ENCODE results near the gene CORO6. TPM values are rescaled to one million over a fixed set of nuclear protein-coding genes. Genes with fewer than 3 reads are reported as not detected.

CORO6 gene
- polyA plus RNA-seq, 1 donor from 2014 or later = 4.3 TPM

GRCh38 chr17:29567554-29568330 is 55.0 kb downstream of the CORO6 start:
- Histone ChIP-seq H3K27me3 (ENCODE audit: insufficient read depth, low read depth, low read length) (peaks cover 44% of the 10 kb centered on the region), H3K9me2 (ENCODE audit: insufficient read depth, low read length) (no peaks in the 10 kb centered on the region), H3K9ac (ENCODE audit: low read length) (peak overlapping the region; percentile 34)

GRCh38 chr17:29567304-29567553 is 55.5 kb downstream of the CORO6 start:
- H3K4me3 ChIP-seq (ENCODE audit: low read length) = peak overlapping the region; percentile 84
- no peaks in the 10 kb centered on the region for H3K9me2 ChIP-seq (ENCODE audit: insufficient read depth, low read length)
- H4K20me1 ChIP-seq (ENCODE audit: insufficient read depth) = no peaks in the 10 kb centered on the region
- H3K9ac ChIP-seq (ENCODE audit: low read length) = no peak overlapping the region
- H3K36me3 ChIP-seq (ENCODE audit: insufficient read depth, low read length) = no peaks in the 10 kb centered on the region
- H3K27me3 ChIP-seq (ENCODE audit: insufficient read depth, low read depth, low read length) = peaks cover 44% of the 10 kb centered on the region
- no peaks in the 10 kb centered on the region for H3K79me2 ChIP-seq (replicated peaks; ENCODE audit: insufficient read depth, low read length)
- no peak overlapping the region for H3K27ac ChIP-seq (ENCODE audit: low read length)
- TF ChIP-seq EZH2 (IDR thresholded peaks at IDR 0.05; ENCODE audit: borderline replicate concordance, insufficient read depth, low read length, poor library complexity, severe bottlenecking) (no peak), POLR2AphosphoS5 (IDR thresholded peaks at IDR 0.05) (no peak), SMC3 (conservative IDR thresholded peaks at IDR 0.05; ENCODE audit: poor library complexity) (no peak), RAD21 (conservative IDR thresholded peaks at IDR 0.05) (no peak), REST (IDR thresholded peaks at IDR 0.05; ENCODE audit: borderline replicate concordance) (no peak), MXI1 (conservative IDR thresholded peaks at IDR 0.05; ENCODE audit: poor library complexity, severe bottlenecking) (no peak), EP300 (conservative IDR thresholded peaks at IDR 0.05; ENCODE audit: poor library complexity, severe bottlenecking) (no peak)
- H3K4me2 ChIP-seq (ENCODE audit: low read length) = no peak overlapping the region
- H3F3A ChIP-seq (ENCODE audit: insufficient read depth, low read length, poor library complexity, severe bottlenecking) = no peaks in the 10 kb centered on the region
- no peaks in the 10 kb centered on the region for H3K9me3 ChIP-seq (ENCODE audit: low read length)
- no peak overlapping the region for H2AFZ ChIP-seq (ENCODE audit: low read depth, low read length)

More at GRCh38 chr17:29567554-29568330, 55.0 kb downstream of the CORO6 start:
- H2AFZ ChIP-seq (ENCODE audit: low read depth, low read length) = no peak overlapping the region
- H3K36me3 ChIP-seq (ENCODE audit: insufficient read depth, low read length) = no peaks in the 10 kb centered on the region
- H3K4me2 ChIP-seq (ENCODE audit: low read length) = peak overlapping the region; percentile 58
- H3K4me3 ChIP-seq (ENCODE audit: low read length) = peak overlapping the region; percentile 84
- H4K20me1 ChIP-seq (ENCODE audit: insufficient read depth) = no peaks in the 10 kb centered on the region
- H3K9me3 ChIP-seq (ENCODE audit: low read length) = no peaks in the 10 kb centered on the region
- no peaks in the 10 kb centered on the region for H3F3A ChIP-seq (ENCODE audit: insufficient read depth, low read length, poor library complexity, severe bottlenecking)
- H3K79me2 ChIP-seq (replicated peaks; ENCODE audit: insufficient read depth, low read length) = no peaks in the 10 kb centered on the region
- TF ChIP-seq SMC3 (conservative IDR thresholded peaks at IDR 0.05; ENCODE audit: poor library complexity) (no peak), RAD21 (conservative IDR thresholded peaks at IDR 0.05) (no peak), TAF1 (IDR thresholded peaks at IDR 0.05; ENCODE audit: low read depth) (no peak), EZH2 (IDR thresholded peaks at IDR 0.05; ENCODE audit: borderline replicate concordance, insufficient read depth, low read length, poor library complexity, severe bottlenecking) (peak; percentile 78), EP300 (conservative IDR thresholded peaks at IDR 0.05; ENCODE audit: poor library complexity, severe bottlenecking) (no peak), CTCF (IDR thresholded peaks at IDR 0.05; ENCODE audit: poor library complexity, severe bottlenecking) (peak; percentile 41), POLR2AphosphoS5 (IDR thresholded peaks at IDR 0.05) (no peak)
- no peak overlapping the region for H3K27ac ChIP-seq (ENCODE audit: low read length)

All from neural cell (in vitro differentiated cells).